ENCODE results near the gene PBLD. TPM values are rescaled to one million over a fixed set of nuclear protein-coding genes. Genes with fewer than 3 reads are reported as not detected.

The PBLD gene
- total RNA-seq, 4 donors from 2014 or later = 0.88 to 14.0 (median 7.1) TPM

GRCh38 chr10:68334672-68335467, 2.1 kb upstream of the PBLD start:
- peak overlapping the region; percentile 10 to 98 for H3K4me3 ChIP-seq
- no peaks in the 10 kb centered on the region for H3K4me1 ChIP-seq
- H3K27ac ChIP-seq = peak overlapping the region in 1 of 2 donors; percentile 99
- H3K27me3 ChIP-seq = no peaks in the 10 kb centered on the region
- intact Hi-C loops (cut with DNase I; ENCODE audit: low total_unique reads) = no loop called here
- no peaks in the 10 kb centered on the region for H3K9me3 ChIP-seq
- TF ChIP-seq, protein P1, sequence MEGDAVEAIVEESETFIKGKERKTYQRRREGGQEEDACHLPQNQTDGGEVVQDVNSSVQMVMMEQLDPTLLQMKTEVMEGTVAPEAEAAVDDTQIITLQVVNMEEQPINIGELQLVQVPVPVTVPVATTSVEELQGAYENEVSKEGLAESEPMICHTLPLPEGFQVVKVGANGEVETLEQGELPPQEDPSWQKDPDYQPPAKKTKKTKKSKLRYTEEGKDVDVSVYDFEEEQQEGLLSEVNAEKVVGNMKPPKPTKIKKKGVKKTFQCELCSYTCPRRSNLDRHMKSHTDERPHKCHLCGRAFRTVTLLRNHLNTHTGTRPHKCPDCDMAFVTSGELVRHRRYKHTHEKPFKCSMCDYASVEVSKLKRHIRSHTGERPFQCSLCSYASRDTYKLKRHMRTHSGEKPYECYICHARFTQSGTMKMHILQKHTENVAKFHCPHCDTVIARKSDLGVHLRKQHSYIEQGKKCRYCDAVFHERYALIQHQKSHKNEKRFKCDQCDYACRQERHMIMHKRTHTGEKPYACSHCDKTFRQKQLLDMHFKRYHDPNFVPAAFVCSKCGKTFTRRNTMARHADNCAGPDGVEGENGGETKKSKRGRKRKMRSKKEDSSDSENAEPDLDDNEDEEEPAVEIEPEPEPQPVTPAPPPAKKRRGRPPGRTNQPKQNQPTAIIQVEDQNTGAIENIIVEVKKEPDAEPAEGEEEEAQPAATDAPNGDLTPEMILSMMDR (IDR thresholded peaks at IDR 0.05) = no peak
- TF ChIP-seq POLR2A (IDR thresholded peaks at IDR 0.05) = no peak
- DNase-seq = no peak
- no peaks in the 10 kb centered on the region for H3K36me3 ChIP-seq

GRCh38 chr10:68333440-68334431, 1.0 kb upstream of the PBLD start:
- Histone ChIP-seq H3K36me3 (no peaks in the 10 kb centered on the region), H3K4me3 (peak overlapping the region; percentile 97 to 98), H3K27ac (peak overlapping the region; percentile 99 to 100), H3K27me3 (no peaks in the 10 kb centered on the region), H3K4me1 (no peaks in the 10 kb centered on the region), H3K9me3 (no peaks in the 10 kb centered on the region)
- no peak for DNase-seq
- TF ChIP-seq POLR2A (IDR thresholded peaks at IDR 0.05) = no peak
- TF ChIP-seq, protein P1 (IDR thresholded peaks at IDR 0.05) = no peak
- intact Hi-C loops (cut with DNase I; ENCODE audit: low total_unique reads) = no loop called here

DNA sequence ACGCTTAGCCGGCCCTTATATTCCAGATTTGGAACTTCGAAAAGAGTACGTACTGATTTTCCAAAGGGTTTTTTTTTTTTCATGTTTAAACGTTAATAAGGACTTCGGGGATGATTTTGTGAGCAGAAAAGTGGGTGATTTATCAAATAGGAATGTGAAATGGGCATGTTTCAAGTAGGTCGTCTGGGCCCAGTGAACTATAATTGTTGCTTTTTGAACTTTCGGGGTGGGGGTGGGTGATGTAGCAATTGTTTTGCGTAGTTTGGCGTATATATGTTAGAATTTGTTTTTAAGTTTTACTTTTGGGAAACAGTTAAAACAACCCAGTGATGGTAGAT, 299 bp upstream of the PBLD start:
- H3K27ac ChIP-seq = peak overlapping the region; percentile 99 to 100
- H3K4me3 ChIP-seq = peak overlapping the region; percentile 97 to 98
- intact Hi-C loops (cut with DNase I; ENCODE audit: low total_unique reads) = no loop called here
- no peaks in the 10 kb centered on the region for H3K9me3 ChIP-seq
- H3K36me3 ChIP-seq = no peaks in the 10 kb centered on the region
- no peak for DNase-seq
- TF ChIP-seq, protein P1 (IDR thresholded peaks at IDR 0.05) = no peak
- no peak for TF ChIP-seq POLR2A (IDR thresholded peaks at IDR 0.05)
- no peaks in the 10 kb centered on the region for H3K27me3 ChIP-seq
- H3K4me1 ChIP-seq = no peaks in the 10 kb centered on the region

- H3K36me3 ChIP-seq = no peaks in the 10 kb centered on the region
- intact Hi-C loops (cut with DNase I; ENCODE audit: low total_unique reads) = no loop called here
- no peaks in the 10 kb centered on the region for H3K27me3 ChIP-seq
- DNase-seq = peak; percentile 98 to 99
- peak within 1 kb of the TSS; percentile 99 to 100 for H3K27ac ChIP-seq
- H3K9me3 ChIP-seq = no peaks in the 10 kb centered on the region
- peak; percentile 99 to 100 for TF ChIP-seq POLR2A (IDR thresholded peaks at IDR 0.05)
- TF ChIP-seq, protein P1 (IDR thresholded peaks at IDR 0.05) = peak in 2 of 4 experiments; percentile 15 to 19
- peak within 1 kb of the TSS; percentile 97 to 98 for H3K4me3 ChIP-seq
- H3K4me1 ChIP-seq = peaks cover 0 to 5% of the 10 kb centered on the region in 2 donors
These were observed 1.1 kb downstream of the PBLD start, which contains the start of gene HNRNPH3 for GRCh38 chr10:68331455-68332258. TSS of gene HNRNPH3 (plus strand) at chr10:68332064. CDS start at chr10:68337222, 5,158 bp downstream.
